ENCODE results near the gene WDR45B. TPM values are rescaled to one million over a fixed set of nuclear protein-coding genes. Genes with fewer than 3 reads are reported as not detected.

The WDR45B gene
- total RNA-seq, 1 donor from 2014 or later, result 74.1 TPM

- Mint-ChIP-seq H3K4me3 (ENCODE audit: unreplicated experiment) (no peak overlapping the region), H3K4me1 (ENCODE audit: unreplicated experiment) (no peaks in the 10 kb centered on the region), H3K27me3 (ENCODE audit: unreplicated experiment) (peaks cover 2% of the 10 kb centered on the region), H3K9me3 (ENCODE audit: unreplicated experiment) (no peaks in the 10 kb centered on the region), H3K27ac (ENCODE audit: unreplicated experiment) (no peak overlapping the region), H3K36me3 (ENCODE audit: low read depth, unreplicated experiment) (peaks cover 49% of the 10 kb centered on the region)
- DNase-seq (ENCODE audit: low spot score), result no peak
- no peak for TF ChIP-seq CTCF (IDR thresholded peaks at IDR 0.05; ENCODE audit: unreplicated experiment)
Measured at GRCh38 chr17:82616021-82616711, 32.1 kb downstream of the WDR45B start.

- Mint-ChIP-seq H3K27ac (ENCODE audit: unreplicated experiment) (no peak overlapping the region), H3K4me1 (ENCODE audit: unreplicated experiment) (no peaks in the 10 kb centered on the region), H3K27me3 (ENCODE audit: unreplicated experiment) (peaks cover 2% of the 10 kb centered on the region), H3K4me3 (ENCODE audit: unreplicated experiment) (peak overlapping the region; percentile 34), H3K36me3 (ENCODE audit: low read depth, unreplicated experiment) (peaks cover 44% of the 10 kb centered on the region), H3K9me3 (ENCODE audit: unreplicated experiment) (no peaks in the 10 kb centered on the region)
- no peak for DNase-seq (ENCODE audit: low spot score)
- no peak for TF ChIP-seq CTCF (IDR thresholded peaks at IDR 0.05; ENCODE audit: unreplicated experiment)
Measured at GRCh38 chr17:82615084-82616020, 32.9 kb downstream of the WDR45B start.

GRCh38 chr17:82614095-82614631, 34.1 kb downstream of the WDR45B start:
- peaks cover 46% of the 10 kb centered on the region for H3K36me3 Mint-ChIP-seq (ENCODE audit: low read depth, unreplicated experiment)
- TF ChIP-seq CTCF (IDR thresholded peaks at IDR 0.05; ENCODE audit: unreplicated experiment), result no peak
- H3K27ac Mint-ChIP-seq (ENCODE audit: unreplicated experiment), result no peak overlapping the region
- peaks cover 2% of the 10 kb centered on the region for H3K27me3 Mint-ChIP-seq (ENCODE audit: unreplicated experiment)
- peak overlapping the region; percentile 85 for H3K4me3 Mint-ChIP-seq (ENCODE audit: unreplicated experiment)
- no peak for DNase-seq (ENCODE audit: low spot score)
- no peaks in the 10 kb centered on the region for H3K9me3 Mint-ChIP-seq (ENCODE audit: unreplicated experiment)
- H3K4me1 Mint-ChIP-seq (ENCODE audit: unreplicated experiment), result no peaks in the 10 kb centered on the region

GRCh38 chr17:82613283-82614094, 34.8 kb downstream of the WDR45B start:
- H3K27ac Mint-ChIP-seq (ENCODE audit: unreplicated experiment), result peak overlapping the region; percentile 64
- peak overlapping the region; percentile 47 for H3K4me3 Mint-ChIP-seq (ENCODE audit: unreplicated experiment)
- no peaks in the 10 kb centered on the region for H3K9me3 Mint-ChIP-seq (ENCODE audit: unreplicated experiment)
- peaks cover 2% of the 10 kb centered on the region for H3K27me3 Mint-ChIP-seq (ENCODE audit: unreplicated experiment)
- DNase-seq (ENCODE audit: low spot score), result no peak
- peaks cover 40% of the 10 kb centered on the region for H3K36me3 Mint-ChIP-seq (ENCODE audit: low read depth, unreplicated experiment)
- TF ChIP-seq CTCF (IDR thresholded peaks at IDR 0.05; ENCODE audit: unreplicated experiment), result no peak
- H3K4me1 Mint-ChIP-seq (ENCODE audit: unreplicated experiment), result no peaks in the 10 kb centered on the region

Data from endothelial cell (in vitro differentiated cells).